K562 (cell line): ENCODE results near the gene ARMC2. TPM values are rescaled to one million over a fixed set of nuclear protein-coding genes. Genes with fewer than 3 reads are reported as not detected.

Experiments
- ATAC-seq: fragments of 200-7000 bp; cut with Tn5 transposase; 3 replicates; pipeline ENCODE4 v1.9.1; 2020; ENCODE audit warnings: moderate library complexity
- BruUV-seq: library from RNA; stranded (reverse); fragments of 400-500 nt; replicated peaks from 2 replicates; lab custom pipeline; 2021; lab: Mats Ljungman, UMichigan
- CTCF ChIA-PET: fragments of 300-600 bp; formaldehyde crosslinking; extraction: SDS; loops from one replicate; lab custom pipeline; 2021; ENCODE audit warnings: low intra/inter-chr PET ratio; lab: Yijun Ruan, JAX
- POLR2A ChIA-PET: fragments of 300-600, 350-650 bp; sonication (Branson Sonifier 250); formaldehyde crosslinking; extraction: SDS; loops from one replicate; lab custom pipeline; 2021; ENCODE audit warnings: antibody characterized with exemption, inconsistent platforms; lab: Yijun Ruan, JAX
- DNase-seq, 4 experiments: peaks; one replicate each; pipeline versions ENCODE4 v3.0.0 to v3.0.0-alpha.2; 2011 to 2018; ENCODE audit warnings: low spot score in 3 of 4, mixed read lengths in 3 of 4; ENCODE audit errors: extremely low read depth in 1 of 4
- FAIRE-seq: peaks from 2 replicates; lab custom pipeline; 2011; peaks lifted over from hg19 to GRCh38; lab: Jason Lieb, UNC
- H2AFZ ChIP-seq: 2 replicates; pipeline ENCODE4 v1.6.0; 2011; ENCODE audit warnings: low read depth, low read length, control low read depth, inconsistent platforms
- H3K27ac ChIP-seq: fragments of 200-600 bp; 3 replicates; pipeline ENCODE4 v1.8.0; 2011; ENCODE audit warnings: low read depth, mild to moderate bottlenecking, control low read depth, inconsistent platforms, low read length, moderate library complexity, mixed read lengths; ENCODE audit errors: extremely low read depth
- H3K27me3 ChIP-seq, 2 experiments: fragments of 300-600 bp in 1 of 2; 2 replicates in 1 of 2; 3 replicates in 1 of 2; pipeline versions ENCODE4 v1.6.0 to v1.8.0; 2011; ENCODE audit warnings: inconsistent platforms in 2 of 2, low read length in 2 of 2, mild to moderate bottlenecking in 1 of 2, mixed read lengths in 1 of 2, moderate library complexity in 1 of 2; ENCODE audit not compliant: control insufficient read depth in 2 of 2, insufficient read depth in 2 of 2
- H3K36me3 ChIP-seq: fragments of 300-600 bp; 3 replicates; pipeline ENCODE4 v1.8.0; 2011; ENCODE audit warnings: mild to moderate bottlenecking, low read length, inconsistent platforms; ENCODE audit not compliant: control insufficient read depth, insufficient read depth
- H3K4me1 ChIP-seq, 2 experiments: fragments of 200-600 bp in 1 of 2; replicated peaks in 1 of 2; 2 replicates in 1 of 2; 3 replicates in 1 of 2; pipeline versions ENCODE4 v1.5.1 to v1.8.0; 2011; ENCODE audit warnings: inconsistent platforms in 2 of 2, low read length in 2 of 2, mild to moderate bottlenecking in 1 of 2, mixed read lengths in 1 of 2, moderate library complexity in 1 of 2; ENCODE audit not compliant: control insufficient read depth in 2 of 2, insufficient read depth in 2 of 2
- H3K4me2 ChIP-seq: 2 replicates; pipeline ENCODE4 v1.6.1; 2011; ENCODE audit warnings: low read length, control low read depth, inconsistent platforms, mixed read lengths; ENCODE audit not compliant: insufficient read depth
- H3K4me3 ChIP-seq: fragments of 200-600 bp; sonication (generic), shearing (Covaris generic); 2 replicates; pipeline ENCODE4 v1.5.1; 2016; ENCODE audit warnings: control low read depth, inconsistent platforms
- H3K79me2 ChIP-seq: fragments of 200-600 bp; 3 replicates; pipeline ENCODE4 v1.8.0; 2011; ENCODE audit warnings: low read length, inconsistent platforms; ENCODE audit not compliant: control insufficient read depth, insufficient read depth
- H3K9ac ChIP-seq, 2 experiments: 2 replicates each; pipeline versions ENCODE4 v1.6.0 to v1.6.1; 2011; ENCODE audit warnings: low read depth in 2 of 2, low read length in 2 of 2, control low read depth in 1 of 2, inconsistent platforms in 1 of 2, mild to moderate bottlenecking in 1 of 2, mixed read lengths in 1 of 2; ENCODE audit not compliant: insufficient read depth in 1 of 2
- H3K9me1 ChIP-seq: one replicate; pipeline ENCODE4 v1.6.0; 2011; ENCODE audit warnings: inconsistent platforms, mild to moderate bottlenecking, low read length, moderate library complexity; ENCODE audit not compliant: control insufficient read depth, insufficient read depth
- H3K9me3 ChIP-seq: replicated peaks from 2 replicates; pipeline ENCODE4 v1.5.1; 2011; ENCODE audit warnings: low read depth, low read length, inconsistent platforms; ENCODE audit not compliant: control insufficient read depth, insufficient read depth
- H4K20me1 ChIP-seq: replicated peaks from 2 replicates; pipeline ENCODE4 v1.6.1; 2011; ENCODE audit warnings: low read length, inconsistent platforms, mixed read lengths; ENCODE audit not compliant: control insufficient read depth, insufficient read depth
- BRF2 ChIP-seq: IDR thresholded peaks from 3 replicates; pipeline ENCODE4 v1.6.1; 2011; ENCODE audit warnings: borderline replicate concordance, mild to moderate bottlenecking; ENCODE audit not compliant: insufficient read length, insufficient read depth
- ELF4 ChIP-seq: fragments of 450-650 bp; formaldehyde crosslinking; IDR thresholded peaks from 2 replicates; pipeline ENCODE4 v1.4.0; 2022; ENCODE audit warnings: missing genetic modification characterization
- FOXA3 ChIP-seq, 2 experiments: fragments of 450-650 bp in 1 of 2; sonication (generic) in 1 of 2; formaldehyde crosslinking; IDR thresholded peaks in 1 of 2; conservative IDR thresholded peaks in 1 of 2; 2 replicates each; pipeline versions ENCODE4 v1.4.0 to v1.8.0; 2020 to 2022; ENCODE audit warnings: mild to moderate bottlenecking in 2 of 2, missing genetic modification reagents in 1 of 2
- GTF2B ChIP-seq: IDR thresholded peaks from 2 replicates; pipeline ENCODE4 v1.6.1; 2011; ENCODE audit not compliant: insufficient read length; ENCODE audit errors: extremely low read depth
- MAZ ChIP-seq, 2 experiments: fragments of 450-650 bp in 1 of 2; sonication (generic) in 1 of 2; formaldehyde crosslinking; IDR thresholded peaks in 1 of 2; conservative IDR thresholded peaks in 1 of 2; 2 replicates each; pipeline versions ENCODE4 v1.4.0 to v1.5.0; 2020; ENCODE audit warnings: mild to moderate bottlenecking in 1 of 2, missing genetic modification reagents in 1 of 2
- MYC ChIP-seq, 2 experiments: fragments of 250-450 bp in 1 of 2; sonication (Bioruptor Pico) in 1 of 2; IDR thresholded peaks; 2 replicates each; pipeline versions ENCODE4 v1.5.1 to v1.6.1; 2012 to 2021; ENCODE audit warnings: low read depth in 2 of 2, borderline replicate concordance in 1 of 2, improper control_type of control experiment in 1 of 2, low read length in 1 of 2, mild to moderate bottlenecking in 1 of 2, moderate library complexity in 1 of 2
- NCOA4 ChIP-seq: fragments of 450-650 bp; IDR thresholded peaks from 2 replicates; pipeline ENCODE4 v1.6.1; 2018; ENCODE audit warnings: mild to moderate bottlenecking; ENCODE audit not compliant: partially characterized antibody
- STAG1 ChIP-seq: sonication (generic); formaldehyde crosslinking; IDR thresholded peaks from 2 replicates; pipeline ENCODE4 v1.5.0; 2020; ENCODE audit warnings: missing genetic modification reagents, borderline replicate concordance
- USF2 ChIP-seq: sonication (generic); formaldehyde crosslinking; IDR thresholded peaks from 2 replicates; pipeline ENCODE4 v1.5.0; 2020; ENCODE audit warnings: missing genetic modification reagents
- ZBTB43 ChIP-seq: sonication (generic); formaldehyde crosslinking; IDR thresholded peaks from 2 replicates; pipeline ENCODE4 v1.8.0; 2023; ENCODE audit warnings: mild to moderate bottlenecking, missing genetic modification reagents
- ZFP1 ChIP-seq: fragments of 450-650 bp; formaldehyde crosslinking; IDR thresholded peaks from 2 replicates; pipeline ENCODE4 v1.4.0; 2020; ENCODE audit warnings: mild to moderate bottlenecking, mixed read lengths
- WGBS: fragments of 100-300 bp; shearing (Covaris generic); methylation state at CpG from one replicate; pipeline ENCODE4 v1.1.6; 2016; ENCODE audit warnings: low coverage, mixed read lengths; ENCODE audit not compliant: insufficient coverage; ENCODE audit errors: missing lambda C conversion rate; 5-methylcytosine and 5-hydroxymethylcytosine counted together
- in situ Hi-C: fragments of 300-500 bp; cut with MboI; formaldehyde crosslinking; loops from 4 replicates; pipeline ENCODE4 v1.15.0; 2018; ENCODE audit warnings: inconsistent platforms, mixed read lengths
- intact Hi-C: fragments of 100-400 bp; cut with micrococcal nuclease; formaldehyde crosslinking; loops from 2 replicates; pipeline ENCODE4 v1.14.2; 2022
- polyA plus RNA-seq, 8 experiments: library from polyadenylated mRNA; depleted of rRNA in 4 of 8; stranded (reverse) in 5 of 8; unstranded in 3 of 8; fragments of >200 nt; fragmentation: Nextera tagmentation in 2 of 8; fragmentation: Illumina TruSeq in 1 of 8; extraction: Ambion mirVana in 2 of 8; extraction: Trizol in 1 of 8; gene quantifications; 2 replicates each; pipeline versions ENCODE4 v1.2.1 to v1.2.3, GENCODE V29; 2011 to 2014; ENCODE audit warnings: inconsistent platforms in 1 of 8, missing spikeins in 1 of 8
- total RNA-seq, 7 experiments: library from RNA; depleted of rRNA in 6 of 7; stranded (reverse); fragments of >200 nt in 6 of 7; fragmentation: Illumina TruSeq in 2 of 7; extraction: Trizol in 2 of 7; gene quantifications; 2 replicates each; pipeline versions ENCODE4 v1.2.1 to v1.2.3, GENCODE V29; 2011 to 2021; ENCODE audit warnings: low replicate concordance in 1 of 7
- TF ChIP-seq, protein P1 (sequence below): sonication (generic); formaldehyde crosslinking; IDR thresholded peaks from 2 replicates; pipeline ENCODE4 v1.8.0; 2022; ENCODE audit warnings: mild to moderate bottlenecking, missing genetic modification reagents
- TF ChIP-seq, protein P2 (sequence below): fragments of 450-650 bp; formaldehyde crosslinking; IDR thresholded peaks from 2 replicates; pipeline ENCODE4 v1.4.0; 2022; ENCODE audit warnings: missing genetic modification characterization

Gene ARMC2
- total and polyA plus RNA-seq, 9 of the 15 experiments (the other 6 are each of a cell fraction or from before 2014, with no cell fraction given) = 0.14 to 3.0 (median 0.82) TPM

DNA sequence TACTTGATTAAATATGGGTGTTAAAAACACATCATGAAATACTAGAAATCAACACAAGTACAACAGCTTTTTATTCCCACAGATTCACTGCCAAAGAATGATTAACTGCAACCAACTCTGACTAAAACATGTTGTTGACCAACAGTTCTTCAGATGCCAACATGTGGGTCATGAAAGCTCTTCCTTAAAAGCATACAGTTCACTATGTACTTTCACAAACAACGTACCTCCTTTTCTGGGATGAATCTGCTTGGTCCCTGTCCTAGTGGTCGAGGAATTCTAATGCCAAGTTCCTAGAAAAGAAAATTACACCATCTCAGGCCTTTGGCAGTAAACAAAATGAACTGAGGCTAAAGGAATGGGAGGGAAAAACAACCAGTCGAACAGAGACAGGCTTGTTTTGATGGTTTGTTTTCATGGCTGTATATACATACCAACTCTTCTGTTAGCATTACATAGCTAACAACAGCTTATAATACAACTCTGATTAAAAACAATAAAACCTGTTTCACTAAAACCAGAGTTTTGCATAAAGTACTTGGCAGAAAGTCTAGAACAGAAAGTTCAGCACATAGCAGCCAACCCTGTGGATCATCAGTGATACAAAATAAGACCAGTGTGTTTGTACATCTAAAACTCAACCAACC, 154.0 kb downstream of the ARMC2 start:
- 46% methylated on average over 3 of the region's 3 CpGs for WGBS
- no TSS peak for BruUV-seq
- CTCF ChIA-PET = no interaction called here
- Histone ChIP-seq H3K27ac (no peak overlapping the region), H3K4me3 (no peak overlapping the region), H3K4me1 (no peaks in the 10 kb centered on the region), H2AFZ (no peak overlapping the region), H3K27me3 (no peaks in the 10 kb centered on the region), H3K9me1 (no peaks in the 10 kb centered on the region), H3K36me3 (no peaks in the 10 kb centered on the region), H3K9ac (no peak overlapping the region), H3K9me3 (no peaks in the 10 kb centered on the region), H4K20me1 (no peaks in the 10 kb centered on the region), H3K79me2 (no peaks in the 10 kb centered on the region), H3K4me2 (no peak overlapping the region)
- DNase-seq (no peak), ATAC-seq (no peak), FAIRE-seq (peak; percentile 54)
- in situ Hi-C loops = no loop called here
- intact Hi-C loops = no loop called here
- POLR2A ChIA-PET = interaction anchor here (0.6 kb wide), 1 partner anchor 12 kb away, joined by 3 read pairs; no protein-coding TSS in a partner anchor
- TF ChIP-seq STAG1 (CRISPR knock-in tag) (no peak), NCOA4 (no peak), USF2 (CRISPR knock-in tag) (no peak), MYC (IDR thresholded peaks at IDR 0.05; ENCODE audit: low read depth, low read length) (no peak), MYC (CRISPR knock-in tag; IDR thresholded peaks at IDR 0.05; ENCODE audit: borderline replicate concordance, low read depth) (no peak), BRF2 (no peak), GTF2B (no peak), ELF4 (no peak), FOXA3 (CRISPR knock-in tag; conservative IDR thresholded peaks at IDR 0.05 in 1 of 2, IDR thresholded peaks at IDR 0.05 in 1 of 2) (no peak), ZFP1 (CRISPR knock-in tag) (no peak), MAZ (CRISPR knock-in tag; conservative IDR thresholded peaks at IDR 0.05 in 1 of 2, IDR thresholded peaks at IDR 0.05 in 1 of 2) (no peak), ZBTB43 (CRISPR knock-in tag) (no peak)
- TF ChIP-seq, protein P1, sequence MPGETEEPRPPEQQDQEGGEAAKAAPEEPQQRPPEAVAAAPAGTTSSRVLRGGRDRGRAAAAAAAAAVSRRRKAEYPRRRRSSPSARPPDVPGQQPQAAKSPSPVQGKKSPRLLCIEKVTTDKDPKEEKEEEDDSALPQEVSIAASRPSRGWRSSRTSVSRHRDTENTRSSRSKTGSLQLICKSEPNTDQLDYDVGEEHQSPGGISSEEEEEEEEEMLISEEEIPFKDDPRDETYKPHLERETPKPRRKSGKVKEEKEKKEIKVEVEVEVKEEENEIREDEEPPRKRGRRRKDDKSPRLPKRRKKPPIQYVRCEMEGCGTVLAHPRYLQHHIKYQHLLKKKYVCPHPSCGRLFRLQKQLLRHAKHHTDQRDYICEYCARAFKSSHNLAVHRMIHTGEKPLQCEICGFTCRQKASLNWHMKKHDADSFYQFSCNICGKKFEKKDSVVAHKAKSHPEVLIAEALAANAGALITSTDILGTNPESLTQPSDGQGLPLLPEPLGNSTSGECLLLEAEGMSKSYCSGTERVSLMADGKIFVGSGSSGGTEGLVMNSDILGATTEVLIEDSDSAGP (CRISPR knock-in tag) = no peak
- TF ChIP-seq, protein P2, sequence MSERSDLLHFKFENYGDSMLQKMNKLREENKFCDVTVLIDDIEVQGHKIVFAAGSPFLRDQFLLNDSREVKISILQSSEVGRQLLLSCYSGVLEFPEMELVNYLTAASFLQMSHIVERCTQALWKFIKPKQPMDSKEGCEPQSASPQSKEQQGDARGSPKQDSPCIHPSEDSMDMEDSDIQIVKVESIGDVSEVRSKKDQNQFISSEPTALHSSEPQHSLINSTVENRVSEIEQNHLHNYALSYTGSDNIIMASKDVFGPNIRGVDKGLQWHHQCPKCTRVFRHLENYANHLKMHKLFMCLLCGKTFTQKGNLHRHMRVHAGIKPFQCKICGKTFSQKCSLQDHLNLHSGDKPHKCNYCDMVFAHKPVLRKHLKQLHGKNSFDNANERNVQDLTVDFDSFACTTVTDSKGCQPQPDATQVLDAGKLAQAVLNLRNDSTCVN (CRISPR knock-in tag) = no peak
